Vagina (tissue), 2 donors: Measurements from ENCODE around the gene HINT1.

ENCODE experiments used
- CTCF ChIP-seq, 3 experiments: fragments of 450-650 bp in 2 of 3; fragments of 200-600 bp in 1 of 3; sonication (generic) in 1 of 3; IDR thresholded peaks; one replicate each; pipeline ENCODE4 v1.5.1; 2017 to 2019; ENCODE audit warnings: antibody characterized with exemption in 3 of 3, mild to moderate bottlenecking in 2 of 3, moderate library complexity in 2 of 3
- POLR2A ChIP-seq, 2 donors: fragments of 450-650 bp; IDR thresholded peaks; one replicate each; pipeline ENCODE4 v1.6.1; 2017; ENCODE audit warnings: antibody characterized with exemption in 2 of 2, mild to moderate bottlenecking in 2 of 2, moderate library complexity in 2 of 2

DNA sequence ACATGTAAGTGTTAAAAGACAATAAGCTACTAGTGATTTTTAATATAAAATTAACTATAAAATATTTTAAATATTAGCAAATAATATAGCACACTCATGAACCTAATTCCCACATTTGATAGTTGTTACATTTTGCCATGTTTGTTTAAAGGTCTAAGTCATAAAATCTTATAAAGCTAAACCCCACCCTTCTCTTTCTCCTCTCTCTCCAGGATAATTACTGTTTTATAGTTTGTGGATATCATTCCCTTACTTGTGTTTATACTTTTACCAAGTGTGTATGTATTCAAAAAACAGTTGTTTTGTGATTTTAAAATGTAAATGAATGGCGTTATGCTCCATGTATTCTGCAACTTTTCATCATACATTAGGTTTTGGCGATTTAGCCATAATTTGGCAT, 39.9 kb upstream of the HINT1 start:
- TF ChIP-seq POLR2A (IDR thresholded peaks at IDR 0.05) (no peak), CTCF (IDR thresholded peaks at IDR 0.05) (no peak)
